IPS-11a (cell line): ENCODE results near the gene GSTK1.

ENCODE experiments used
- H3K4me3 ChIP-seq: one replicate; pipeline ENCODE4 v1.5.1; 2013; ENCODE audit warnings: low read depth, low read length, control low read depth

The GSTK1 gene

GRCh38 chr7:143290293-143290692 lies 27.1 kb downstream of the GSTK1 start:
- H3K4me3 ChIP-seq: no peak overlapping the region

GRCh38 chr7:143292876-143293275 lies 29.6 kb downstream of the GSTK1 start:
- H3K4me3 ChIP-seq: no peak overlapping the region

- H3K4me3 ChIP-seq: no peak overlapping the region
These were observed 32.6 kb downstream of the GSTK1 start for GRCh38 chr7:143295870-143296269.

GRCh38 chr7:143296686-143297085 lies 33.4 kb downstream of the GSTK1 start:
- no peak overlapping the region for H3K4me3 ChIP-seq

- H3K4me3 ChIP-seq: no peak overlapping the region
These were observed 36.1 kb downstream of the GSTK1 start for GRCh38 chr7:143299346-143299745.

- H3K4me3 ChIP-seq: no peak overlapping the region
These were observed 36.6 kb downstream of the GSTK1 start for GRCh38 chr7:143299840-143300239.

GRCh38 chr7:143300959-143301935 lies 38.0 kb downstream of the GSTK1 start:
- no peak overlapping the region for H3K4me3 ChIP-seq

- H3K4me3 ChIP-seq: no peak overlapping the region
These were observed 40.5 kb downstream of the GSTK1 start for GRCh38 chr7:143303733-143304132.

- no peak overlapping the region for H3K4me3 ChIP-seq
These were observed 41.7 kb downstream of the GSTK1 start for GRCh38 chr7:143304938-143305337.

- no peak overlapping the region for H3K4me3 ChIP-seq
These were observed 42.3 kb downstream of the GSTK1 start for GRCh38 chr7:143305423-143306070.

- no peak overlapping the region for H3K4me3 ChIP-seq
These were observed 45.4 kb downstream of the GSTK1 start for GRCh38 chr7:143308632-143309031.

GRCh38 chr7:143314127-143314526 lies 50.9 kb downstream of the GSTK1 start:
- no peak overlapping the region for H3K4me3 ChIP-seq

- no peak within 1 kb of the TSS for H3K4me3 ChIP-seq
These were observed 52.5 kb downstream of the GSTK1 start, which contains the start of gene CLCN1 for GRCh38 chr7:143315776-143316175. Gene CLCN1, plus strand, starts transcription at chr7:143316111. Its CDS starts 102 bp downstream, at chr7:143316213.

- H3K4me3 ChIP-seq: no peak overlapping the region
These were observed 53.3 kb downstream of the GSTK1 start for GRCh38 chr7:143316492-143316891.

GRCh38 chr7:143318661-143319060 lies 55.4 kb downstream of the GSTK1 start:
- H3K4me3 ChIP-seq: no peak overlapping the region
